ENCODE measurements around the gene SH3BP2.

Gene SH3BP2

DNA sequence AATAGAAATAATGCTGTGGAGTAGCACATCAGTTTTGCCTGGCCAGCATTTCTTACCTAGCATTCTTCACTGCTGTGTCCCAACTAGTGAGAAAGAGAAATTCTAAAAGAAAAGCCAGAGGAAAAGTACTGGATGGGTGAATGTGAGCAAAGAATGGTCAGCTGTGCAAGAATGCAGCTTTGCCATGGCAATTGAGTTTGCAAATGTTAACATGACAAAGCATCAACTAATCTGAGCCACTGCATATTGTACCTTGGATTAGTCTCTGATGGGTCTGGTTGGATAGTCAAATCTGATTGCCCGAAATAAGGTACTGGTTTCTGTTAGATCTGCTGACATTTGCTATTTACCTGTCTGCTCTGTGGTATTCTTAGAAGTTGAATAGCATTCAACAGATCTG, 89.5 kb downstream of the SH3BP2 start:
- DNase-seq = no peak

DNA sequence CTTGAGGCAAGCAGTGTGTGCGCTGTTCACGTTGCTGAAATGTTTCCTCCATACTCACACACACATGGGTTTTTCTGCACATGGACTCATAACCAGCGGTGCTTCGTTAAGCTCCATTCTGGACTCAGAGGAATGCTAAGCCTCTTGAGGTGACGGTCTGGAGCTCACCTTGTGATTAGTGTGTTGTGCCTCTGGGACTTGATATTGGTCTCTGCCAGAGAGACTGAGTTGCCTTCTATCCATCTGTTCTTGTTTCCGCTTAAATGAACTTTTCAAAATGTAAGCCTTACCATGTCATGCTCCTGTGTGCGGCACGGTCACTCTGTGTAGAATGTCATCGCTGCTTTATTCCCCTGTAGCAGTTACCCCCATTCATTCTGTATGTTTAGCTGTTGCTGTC, 93.3 kb downstream of the SH3BP2 start:
- no peak for DNase-seq

DNA sequence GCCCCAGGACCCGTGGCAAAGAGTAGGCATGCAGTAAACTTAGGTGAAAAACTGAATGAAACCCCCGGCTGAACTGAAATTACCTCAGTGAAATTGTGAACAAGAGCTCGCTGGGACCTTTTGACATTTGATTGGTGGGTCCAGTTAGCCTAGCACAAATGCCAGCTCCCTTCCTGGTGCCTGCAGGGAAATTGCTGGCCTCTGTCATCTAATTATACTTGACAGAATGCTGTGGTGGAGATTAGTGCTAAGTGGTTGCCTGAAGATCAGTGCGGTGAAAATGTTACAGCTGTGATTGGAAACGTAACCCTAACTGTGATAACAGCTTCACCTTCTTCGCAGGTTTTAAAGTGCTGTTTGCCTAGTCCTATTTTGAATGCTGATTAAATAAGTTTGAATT, 93.7 kb downstream of the SH3BP2 start:
- no peak for DNase-seq

DNA sequence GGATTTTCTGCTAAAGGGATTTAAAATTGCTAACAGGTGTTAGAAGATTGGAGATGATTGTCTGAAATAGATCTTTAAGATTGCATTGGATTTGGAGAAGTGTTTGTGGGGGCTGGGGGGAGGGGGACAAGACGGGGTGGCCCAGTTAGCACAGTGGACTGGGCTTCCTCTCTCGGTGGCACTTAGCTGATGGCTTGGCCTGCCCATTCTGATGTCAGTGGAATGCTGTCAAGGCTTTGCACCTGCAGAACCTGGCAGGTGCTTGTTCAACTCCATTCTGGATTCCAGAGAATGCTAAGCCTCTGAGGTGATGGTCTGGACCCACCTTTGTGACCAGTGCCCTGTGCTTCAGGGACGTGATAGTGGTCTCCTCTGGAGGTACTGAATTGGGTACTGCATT, 94.5 kb downstream of the SH3BP2 start:
- DNase-seq = no peak

DNA sequence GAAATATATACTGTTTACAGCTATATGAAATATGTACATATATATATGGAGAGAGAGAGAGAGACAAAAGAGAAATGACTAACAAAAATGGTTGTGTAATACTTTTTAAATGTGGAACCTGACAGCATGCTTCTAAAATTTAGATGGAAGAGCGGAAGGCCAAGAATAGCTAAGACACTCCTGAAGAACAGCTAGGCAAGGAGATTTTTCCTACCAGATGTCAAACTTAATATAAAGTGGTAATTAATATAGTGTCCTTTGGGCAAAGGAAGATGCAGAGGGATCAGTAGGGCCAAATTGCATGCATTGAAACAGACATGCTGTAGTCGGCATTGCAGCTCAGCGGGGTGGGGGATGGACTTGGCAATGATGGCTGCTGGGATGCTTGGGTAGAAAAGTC, 96.0 kb downstream of the SH3BP2 start:
- peak; percentile 32 for DNase-seq
